ENCODE results near the gene TAC4. TPM values are rescaled to one million over a fixed set of nuclear protein-coding genes. Genes with fewer than 3 reads are reported as not detected.

The TAC4 gene
- total and polyA plus RNA-seq, 2 of the 13 experiments (the other 11 are each of a cell fraction or from before 2014, with no cell fraction given): not detected

- no peak for TF ChIP-seq ZBTB39 (CRISPR knock-in tag; IDR thresholded peaks at IDR 0.05)
- peak; percentile 89; the same call in 1 of the 2 replicates for TF ChIP-seq ZNF512B (CRISPR knock-in tag; IDR thresholded peaks at IDR 0.05; ENCODE audit: borderline replicate concordance)
- peak; percentile 67; the same call in 1 of the 2 replicates for TF ChIP-seq MXD4 (CRISPR knock-in tag; IDR thresholded peaks at IDR 0.05)
- TF ChIP-seq NFIC (IDR thresholded peaks at IDR 0.05; ENCODE audit: low read length): no peak
- TF ChIP-seq ZNF362 (CRISPR knock-in tag; IDR thresholded peaks at IDR 0.05; ENCODE audit: borderline replicate concordance): peak; percentile 83; the same call in 1 of the 2 replicates
- TF ChIP-seq CHD4 (IDR thresholded peaks at IDR 0.05; ENCODE audit: borderline replicate concordance, low read length): 0 out of 2 replicates have a peak, but pooled peaks have one; percentile 48
- peak; percentile 75 for TF ChIP-seq ZNF441 (CRISPR knock-in tag; IDR thresholded peaks at IDR 0.05; ENCODE audit: borderline replicate concordance)
- TF ChIP-seq PRPF4 (IDR thresholded peaks at IDR 0.05; ENCODE audit: low read depth, low read length, poor library complexity, severe bottlenecking): no peak
- no peak for TF ChIP-seq ZNF446 (CRISPR knock-in tag; IDR thresholded peaks at IDR 0.05)
- TF ChIP-seq ZNF224 (CRISPR knock-in tag; IDR thresholded peaks at IDR 0.05): 0 out of 2 replicates have a peak, but pooled peaks have one; percentile 70
- no peak for TF ChIP-seq PBX3 (CRISPR knock-in tag; IDR thresholded peaks at IDR 0.05; ENCODE audit: borderline replicate concordance)
- no peak for TF ChIP-seq TMF1 (CRISPR knock-in tag; IDR thresholded peaks at IDR 0.05; ENCODE audit: low read depth)
- TF ChIP-seq IRX3 (CRISPR knock-in tag; IDR thresholded peaks at IDR 0.05; ENCODE audit: borderline replicate concordance, low read depth): no peak
- peak; percentile 58; the same call in 1 of the 2 replicates for TF ChIP-seq ZNF563 (CRISPR knock-in tag; IDR thresholded peaks at IDR 0.05)
- no peak; the same call in 1 of the 2 replicates for TF ChIP-seq GZF1 (CRISPR knock-in tag; IDR thresholded peaks at IDR 0.05)
- peak; percentile 20; the same call in 1 of the 2 replicates for TF ChIP-seq KMT2A (CRISPR knock-in tag; IDR thresholded peaks at IDR 0.05)
- TF ChIP-seq SETDB1 (CRISPR knock-in tag; IDR thresholded peaks at IDR 0.05; ENCODE audit: borderline replicate concordance): no peak; the same call in 1 of the 2 replicates
- no peak for TF ChIP-seq ZBTB25 (CRISPR knock-in tag; IDR thresholded peaks at IDR 0.05)
- peak; percentile 34 to 75; a peak in 3 of 4 replicates for TF ChIP-seq EP300 (IDR thresholded peaks at IDR 0.05; ENCODE audit: low read depth in 2 of 2, low read length in 2 of 2)
- TF ChIP-seq EP300 (CRISPR knock-in tag; IDR thresholded peaks at IDR 0.05; ENCODE audit: borderline replicate concordance): peak; percentile 73
These were observed 39.3 kb upstream of the TAC4 start (continued) for GRCh38 chr17:49887086-49887743.

Measured in HepG2 (cell line).